Measurements from ENCODE around the gene SERP2. TPM values are rescaled to one million over a fixed set of nuclear protein-coding genes. Genes with fewer than 3 reads are reported as not detected.
A peak's percentile ranks its signal among the peaks of the same experiment; 100 is the strongest.

The SERP2 gene
- total and polyA plus RNA-seq, 2 of the 13 experiments (the other 11 are each of a cell fraction or from before 2014, with no cell fraction given), result not detected

DNA sequence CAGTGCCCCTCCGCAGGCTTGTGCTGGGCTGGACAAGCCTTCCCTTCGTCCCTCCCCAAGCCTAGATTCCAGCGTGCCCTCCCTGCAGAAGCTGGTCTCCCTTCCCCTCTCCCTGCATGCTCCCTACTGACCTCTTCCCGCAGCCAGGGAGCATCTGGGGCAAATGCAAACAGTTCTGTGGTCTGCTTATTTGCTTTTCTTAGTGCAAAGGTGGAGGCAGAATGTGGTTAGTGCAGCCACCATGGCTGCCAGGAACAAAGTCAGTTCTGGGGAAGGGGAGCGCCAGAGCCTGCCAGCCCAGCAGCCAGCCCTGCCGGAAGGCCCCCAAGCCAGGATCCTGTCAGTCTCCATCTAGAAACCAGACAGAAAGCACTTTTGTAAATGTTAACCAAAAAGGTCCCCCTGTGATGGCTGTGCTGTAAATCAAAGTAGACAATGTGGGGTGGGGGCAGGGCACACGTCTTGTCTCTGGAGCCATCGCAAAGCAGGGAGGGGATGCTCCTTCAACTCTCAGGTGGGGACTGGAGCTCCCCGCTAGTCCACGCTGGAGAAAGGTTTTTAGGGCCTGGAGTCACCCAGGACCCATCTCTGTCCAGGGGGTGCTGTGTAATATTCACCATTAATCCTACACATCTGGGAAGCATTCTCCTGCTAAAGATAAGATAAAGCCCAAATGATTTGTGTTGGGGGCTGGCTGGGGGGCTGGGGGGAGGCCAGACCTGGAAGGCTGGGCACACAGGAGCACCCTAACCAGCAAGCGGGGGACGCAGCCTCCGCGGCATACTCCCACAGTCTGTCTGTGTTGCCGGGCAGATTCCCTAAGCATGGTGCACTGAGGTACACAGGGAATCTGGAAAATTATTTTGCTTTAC lies 30.9 kb downstream of the SERP2 start (continued):
- TF ChIP-seq HNF4G (IDR thresholded peaks at IDR 0.05; ENCODE audit: borderline replicate concordance, low read depth, low read length) (peak; percentile 80), HNF4G (CRISPR knock-in tag; IDR thresholded peaks at IDR 0.05; ENCODE audit: borderline replicate concordance, low read depth) (peak; percentile 92), JDP2 (CRISPR knock-in tag; IDR thresholded peaks at IDR 0.05; ENCODE audit: borderline replicate concordance) (no peak), SMAD3 (CRISPR knock-in tag; IDR thresholded peaks at IDR 0.05) (peak; percentile 75; the same call in 1 of the 2 replicates), ZNF652 (CRISPR knock-in tag; IDR thresholded peaks at IDR 0.05; ENCODE audit: borderline replicate concordance, low read depth) (peak; percentile 34; the same call in 1 of the 2 replicates), CREM (IDR thresholded peaks at IDR 0.05) (peak; percentile 55; the same call in 1 of the 2 replicates), CREM (CRISPR knock-in tag; IDR thresholded peaks at IDR 0.05) (no peak), ZFP36L2 (CRISPR knock-in tag; IDR thresholded peaks at IDR 0.05) (0 out of 2 replicates have a peak, but pooled peaks have one; percentile 79), ZNF644 (CRISPR knock-in tag; IDR thresholded peaks at IDR 0.05; ENCODE audit: low read depth) (peak; percentile 95), HNRNPH1 (optimal IDR thresholded peaks at IDR 0.05; ENCODE audit: low read depth, low read length) (peak; percentile 67), DMAP1 (CRISPR knock-in tag; IDR thresholded peaks at IDR 0.05) (peak; percentile 83), RAD21 (CRISPR knock-in tag; IDR thresholded peaks at IDR 0.05) (peak; percentile 41; the same call in 1 of the 2 replicates), ETV6 (CRISPR knock-in tag; conservative IDR thresholded peaks at IDR 0.05) (0 out of 2 replicates have a peak, but pooled peaks have one; percentile 20), ZNF780A (CRISPR knock-in tag; IDR thresholded peaks at IDR 0.05) (no peak), FOXA1 (IDR thresholded peaks at IDR 0.05) (peak; percentile 43; the same call in 1 of the 2 replicates), FOXA1 (CRISPR knock-in tag; IDR thresholded peaks at IDR 0.05) (peak; percentile 96), FOXK1 (CRISPR knock-in tag; IDR thresholded peaks at IDR 0.05; ENCODE audit: borderline replicate concordance, low read depth) (peak; percentile 66; the same call in 1 of the 2 replicates), ZSCAN12 (CRISPR knock-in tag; IDR thresholded peaks at IDR 0.05) (no peak), SKIL (CRISPR knock-in tag; IDR thresholded peaks at IDR 0.05; ENCODE audit: borderline replicate concordance) (peak; percentile 73), ZNF264 (CRISPR knock-in tag; IDR thresholded peaks at IDR 0.05) (peak; percentile 58; the same call in 1 of the 2 replicates)
- TF ChIP-seq, protein P1, sequence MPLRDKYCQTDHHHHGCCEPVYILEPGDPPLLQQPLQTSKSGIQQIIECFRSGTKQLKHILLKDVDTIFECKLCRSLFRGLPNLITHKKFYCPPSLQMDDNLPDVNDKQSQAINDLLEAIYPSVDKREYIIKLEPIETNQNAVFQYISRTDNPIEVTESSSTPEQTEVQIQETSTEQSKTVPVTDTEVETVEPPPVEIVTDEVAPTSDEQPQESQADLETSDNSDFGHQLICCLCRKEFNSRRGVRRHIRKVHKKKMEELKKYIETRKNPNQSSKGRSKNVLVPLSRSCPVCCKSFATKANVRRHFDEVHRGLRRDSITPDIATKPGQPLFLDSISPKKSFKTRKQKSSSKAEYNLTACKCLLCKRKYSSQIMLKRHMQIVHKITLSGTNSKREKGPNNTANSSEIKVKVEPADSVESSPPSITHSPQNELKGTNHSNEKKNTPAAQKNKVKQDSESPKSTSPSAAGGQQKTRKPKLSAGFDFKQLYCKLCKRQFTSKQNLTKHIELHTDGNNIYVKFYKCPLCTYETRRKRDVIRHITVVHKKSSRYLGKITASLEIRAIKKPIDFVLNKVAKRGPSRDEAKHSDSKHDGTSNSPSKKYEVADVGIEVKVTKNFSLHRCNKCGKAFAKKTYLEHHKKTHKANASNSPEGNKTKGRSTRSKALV (CRISPR knock-in tag; IDR thresholded peaks at IDR 0.05), result peak; percentile 36; the same call in 1 of the 2 replicates
- TF ChIP-seq, protein P2, sequence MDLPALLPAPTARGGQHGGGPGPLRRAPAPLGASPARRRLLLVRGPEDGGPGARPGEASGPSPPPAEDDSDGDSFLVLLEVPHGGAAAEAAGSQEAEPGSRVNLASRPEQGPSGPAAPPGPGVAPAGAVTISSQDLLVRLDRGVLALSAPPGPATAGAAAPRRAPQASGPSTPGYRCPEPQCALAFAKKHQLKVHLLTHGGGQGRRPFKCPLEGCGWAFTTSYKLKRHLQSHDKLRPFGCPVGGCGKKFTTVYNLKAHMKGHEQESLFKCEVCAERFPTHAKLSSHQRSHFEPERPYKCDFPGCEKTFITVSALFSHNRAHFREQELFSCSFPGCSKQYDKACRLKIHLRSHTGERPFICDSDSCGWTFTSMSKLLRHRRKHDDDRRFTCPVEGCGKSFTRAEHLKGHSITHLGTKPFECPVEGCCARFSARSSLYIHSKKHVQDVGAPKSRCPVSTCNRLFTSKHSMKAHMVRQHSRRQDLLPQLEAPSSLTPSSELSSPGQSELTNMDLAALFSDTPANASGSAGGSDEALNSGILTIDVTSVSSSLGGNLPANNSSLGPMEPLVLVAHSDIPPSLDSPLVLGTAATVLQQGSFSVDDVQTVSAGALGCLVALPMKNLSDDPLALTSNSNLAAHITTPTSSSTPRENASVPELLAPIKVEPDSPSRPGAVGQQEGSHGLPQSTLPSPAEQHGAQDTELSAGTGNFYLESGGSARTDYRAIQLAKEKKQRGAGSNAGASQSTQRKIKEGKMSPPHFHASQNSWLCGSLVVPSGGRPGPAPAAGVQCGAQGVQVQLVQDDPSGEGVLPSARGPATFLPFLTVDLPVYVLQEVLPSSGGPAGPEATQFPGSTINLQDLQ (CRISPR knock-in tag; IDR thresholded peaks at IDR 0.05), result no peak
- TF ChIP-seq, protein P3, sequence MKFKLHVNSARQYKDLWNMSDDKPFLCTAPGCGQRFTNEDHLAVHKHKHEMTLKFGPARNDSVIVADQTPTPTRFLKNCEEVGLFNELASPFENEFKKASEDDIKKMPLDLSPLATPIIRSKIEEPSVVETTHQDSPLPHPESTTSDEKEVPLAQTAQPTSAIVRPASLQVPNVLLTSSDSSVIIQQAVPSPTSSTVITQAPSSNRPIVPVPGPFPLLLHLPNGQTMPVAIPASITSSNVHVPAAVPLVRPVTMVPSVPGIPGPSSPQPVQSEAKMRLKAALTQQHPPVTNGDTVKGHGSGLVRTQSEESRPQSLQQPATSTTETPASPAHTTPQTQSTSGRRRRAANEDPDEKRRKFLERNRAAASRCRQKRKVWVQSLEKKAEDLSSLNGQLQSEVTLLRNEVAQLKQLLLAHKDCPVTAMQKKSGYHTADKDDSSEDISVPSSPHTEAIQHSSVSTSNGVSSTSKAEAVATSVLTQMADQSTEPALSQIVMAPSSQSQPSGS (CRISPR knock-in tag; IDR thresholded peaks at IDR 0.05), result peak; percentile 64; the same call in 1 of the 2 replicates

Measured in HepG2 (cell line).